HG02759 (cell line): ENCODE results near the gene ITPR3.
A peak's percentile ranks its signal among the peaks of the same experiment; 100 is the strongest.

Experiments
- ATAC-seq: cut with Tn5 transposase; IDR thresholded peaks from one replicate; pipeline ENCODE4 v1.9.1; 2021; ENCODE audit warnings: mild to moderate bottlenecking, moderate library complexity; ENCODE audit not compliant: unreplicated experiment

Gene ITPR3

DNA sequence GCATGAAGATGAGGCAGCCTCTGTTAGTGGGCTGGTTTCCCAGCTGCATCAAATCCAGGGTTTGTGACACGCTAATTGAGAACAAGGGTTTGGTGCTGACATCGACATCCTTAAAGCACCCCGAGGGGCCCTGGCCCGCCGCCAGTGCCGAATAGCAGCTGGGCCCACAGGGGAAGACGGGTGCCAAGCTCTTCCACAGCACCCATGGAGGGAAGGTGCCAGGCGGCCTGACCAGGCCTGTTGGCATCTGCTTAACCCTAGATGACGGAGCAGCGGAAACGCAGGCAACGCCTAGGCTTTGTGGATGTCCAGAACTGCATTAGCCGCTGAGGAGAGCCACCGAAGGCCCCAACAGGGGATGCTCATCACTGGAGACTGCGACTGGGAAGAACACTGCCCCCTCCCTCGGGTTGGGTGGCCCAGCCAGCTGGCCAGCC, 74.3 kb downstream of the ITPR3 start:
- ATAC-seq = no peak

DNA sequence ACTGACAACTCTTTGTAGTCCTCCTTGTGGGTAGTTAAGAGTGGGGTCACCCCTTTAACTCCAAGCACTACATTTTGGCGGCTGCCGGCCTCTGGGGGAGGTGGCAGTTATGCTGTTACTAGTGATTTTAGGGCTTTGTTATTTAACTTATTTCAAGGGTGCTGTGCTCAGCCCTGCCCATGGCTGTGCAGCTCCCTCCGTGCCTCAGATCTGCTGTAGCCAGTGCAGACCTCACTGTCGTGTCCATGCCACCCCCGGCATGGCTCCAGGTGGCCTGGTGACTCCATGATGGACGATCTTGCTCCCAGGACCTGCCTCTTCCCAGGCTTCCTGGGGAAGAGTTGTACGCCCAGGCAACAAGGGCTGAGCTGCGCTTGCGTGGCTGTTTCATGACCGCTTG, 75.0 kb downstream of the ITPR3 start:
- no peak for ATAC-seq

DNA sequence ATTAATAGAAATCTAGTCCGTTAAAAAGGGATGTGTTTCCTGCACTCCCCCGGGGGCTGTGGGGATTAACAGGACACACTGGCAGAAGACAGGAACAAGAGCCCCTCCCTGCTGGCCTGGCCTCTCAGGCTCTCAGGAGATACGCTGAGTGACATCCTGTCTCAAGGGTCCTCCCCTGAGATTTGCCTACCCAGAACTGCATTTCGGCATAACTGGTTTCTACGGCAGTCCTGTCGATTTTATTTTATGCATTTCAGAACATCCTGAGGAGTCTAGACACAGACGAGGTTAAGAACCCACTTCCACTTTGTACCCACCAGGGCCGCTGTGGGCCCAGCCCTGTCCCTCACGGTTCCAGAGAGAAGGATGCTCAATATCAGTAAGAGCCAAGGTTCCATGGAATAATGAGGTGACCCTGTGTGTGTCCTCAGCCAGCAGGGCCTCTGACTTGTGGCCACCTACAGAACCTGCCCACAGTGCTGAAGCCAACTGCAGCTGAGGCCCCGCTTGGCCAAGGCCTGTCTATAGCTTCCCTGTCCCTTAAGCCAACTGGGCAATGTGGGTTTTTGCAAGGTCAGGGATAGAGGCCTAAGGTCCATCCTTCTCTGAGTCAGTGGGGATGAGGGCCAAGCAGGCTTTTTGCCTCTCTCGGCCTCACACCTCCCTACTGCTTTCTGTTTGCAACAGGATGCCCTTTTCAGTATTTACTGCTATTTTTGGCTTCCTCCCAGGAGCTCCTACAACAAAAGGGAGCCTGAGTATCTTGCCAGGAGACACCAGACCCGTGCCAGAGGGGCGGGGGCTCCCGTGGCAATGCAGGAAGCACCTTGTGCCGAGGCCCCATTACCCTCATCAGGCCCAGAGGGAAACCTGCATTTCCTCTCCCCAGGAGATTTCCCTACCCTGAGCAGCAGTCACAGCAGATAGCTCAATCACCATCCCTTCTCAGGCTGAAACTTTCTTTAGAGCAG, 75.7 kb downstream of the ITPR3 start:
- no peak for ATAC-seq

DNA sequence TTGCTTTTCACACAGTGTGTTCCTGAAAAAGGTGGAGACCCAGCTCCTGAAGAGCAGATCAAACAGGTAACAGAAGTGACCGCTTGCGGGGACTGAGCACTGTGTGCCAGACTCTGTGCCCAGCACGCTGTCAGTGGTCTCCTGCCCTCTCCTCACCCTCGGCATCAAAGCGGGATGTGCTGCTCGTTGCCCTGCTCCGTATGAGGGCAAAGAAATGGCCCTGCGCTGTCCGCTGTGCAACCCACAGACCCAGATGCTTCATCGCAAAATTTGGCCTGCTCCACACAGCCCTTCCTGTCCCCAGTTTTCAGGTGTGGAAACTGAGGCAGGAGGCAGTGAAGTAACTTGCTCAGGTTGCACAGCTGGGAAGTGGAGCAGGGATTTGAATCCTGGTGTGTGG, 76.7 kb downstream of the ITPR3 start:
- ATAC-seq = no peak

DNA sequence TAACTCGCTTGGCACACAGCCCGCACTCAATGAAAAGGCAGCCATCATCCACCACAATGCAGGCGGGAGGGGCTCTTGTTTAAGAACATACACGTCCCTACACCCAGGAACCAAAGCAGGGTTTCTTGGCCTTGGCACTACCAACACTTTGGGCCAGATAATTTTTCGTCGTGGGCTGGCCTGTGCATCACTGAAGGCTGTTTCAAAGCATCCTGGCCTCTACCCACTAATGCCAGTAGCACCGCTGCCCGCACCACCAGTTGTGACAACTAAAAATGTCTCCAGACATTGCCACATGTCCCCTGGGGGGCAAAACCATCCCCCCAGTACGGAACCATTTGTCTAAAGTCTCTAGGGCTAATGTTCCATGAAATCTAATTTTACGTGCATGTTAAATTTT, 77.4 kb downstream of the ITPR3 start:
- no peak for ATAC-seq

DNA sequence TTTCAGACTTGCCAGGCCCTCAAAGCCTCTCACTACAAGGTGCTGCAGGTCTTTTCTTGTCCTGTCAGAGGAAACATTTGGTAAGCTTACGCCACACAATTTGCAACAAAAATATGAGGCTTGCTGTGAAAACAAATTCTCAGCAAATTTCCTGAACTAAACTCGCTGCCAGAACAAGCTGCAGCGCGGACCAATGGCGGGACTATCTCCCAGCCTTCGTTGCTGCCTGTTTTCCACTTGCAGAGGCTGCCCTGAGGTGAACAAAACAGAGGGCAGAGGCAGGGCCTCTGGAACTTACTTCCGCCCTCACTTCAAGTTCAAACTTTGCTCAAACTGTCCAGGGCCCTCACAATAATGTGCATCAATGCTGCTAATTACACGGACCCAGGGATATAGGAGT, 78.0 kb downstream of the ITPR3 start:
- no peak for ATAC-seq

DNA sequence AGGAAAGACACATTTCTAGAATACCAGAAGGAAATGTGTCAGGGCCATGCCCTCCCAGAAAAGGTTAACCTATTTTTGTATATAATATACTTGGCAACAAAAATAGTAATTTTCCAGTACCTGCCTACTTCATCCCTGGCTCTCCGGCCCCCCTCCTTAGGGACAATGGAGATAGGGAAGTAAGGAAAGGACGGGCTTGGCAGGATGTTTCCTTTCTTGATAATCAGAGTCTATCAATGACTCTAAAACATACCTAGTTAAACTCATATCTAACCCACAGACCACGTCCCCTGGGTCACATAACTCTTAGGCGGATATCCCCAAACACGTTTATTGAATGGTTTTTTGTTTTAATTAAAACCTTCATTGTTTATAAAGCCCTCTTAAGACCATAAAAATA, 78.6 kb downstream of the ITPR3 start:
- no peak for ATAC-seq

DNA sequence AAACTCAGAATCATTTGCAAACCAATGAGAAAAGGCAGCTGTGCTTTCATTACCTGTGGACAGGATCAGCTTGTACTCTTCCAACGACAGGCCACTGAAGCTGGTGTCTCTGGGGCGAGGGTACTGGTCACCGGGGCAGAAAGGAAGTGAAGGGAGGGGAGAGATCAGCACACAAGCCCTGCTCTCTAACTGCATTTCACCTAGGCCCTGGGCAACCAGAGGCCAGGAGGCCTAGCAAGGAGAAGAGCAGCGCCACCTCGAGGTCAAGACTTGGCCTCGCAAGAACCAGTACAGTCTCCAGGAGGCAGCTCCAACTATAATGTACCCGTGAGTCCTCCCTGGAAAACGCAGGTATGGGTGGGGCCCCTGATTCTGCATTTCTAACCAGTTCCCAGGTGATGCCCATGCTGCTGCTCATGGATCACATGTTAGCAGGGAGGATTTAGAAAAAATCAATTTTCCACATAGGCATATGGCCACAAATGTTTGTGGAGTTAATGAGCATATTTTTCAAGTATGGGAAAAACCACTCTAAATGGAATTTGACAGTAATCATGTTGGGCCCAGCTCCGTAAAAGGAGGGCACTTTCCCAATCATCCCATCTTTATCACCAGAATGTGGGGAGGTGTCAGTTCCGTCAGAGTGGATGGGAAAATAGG, 79.4 kb downstream of the ITPR3 start:
- ATAC-seq = peak; percentile 65

DNA sequence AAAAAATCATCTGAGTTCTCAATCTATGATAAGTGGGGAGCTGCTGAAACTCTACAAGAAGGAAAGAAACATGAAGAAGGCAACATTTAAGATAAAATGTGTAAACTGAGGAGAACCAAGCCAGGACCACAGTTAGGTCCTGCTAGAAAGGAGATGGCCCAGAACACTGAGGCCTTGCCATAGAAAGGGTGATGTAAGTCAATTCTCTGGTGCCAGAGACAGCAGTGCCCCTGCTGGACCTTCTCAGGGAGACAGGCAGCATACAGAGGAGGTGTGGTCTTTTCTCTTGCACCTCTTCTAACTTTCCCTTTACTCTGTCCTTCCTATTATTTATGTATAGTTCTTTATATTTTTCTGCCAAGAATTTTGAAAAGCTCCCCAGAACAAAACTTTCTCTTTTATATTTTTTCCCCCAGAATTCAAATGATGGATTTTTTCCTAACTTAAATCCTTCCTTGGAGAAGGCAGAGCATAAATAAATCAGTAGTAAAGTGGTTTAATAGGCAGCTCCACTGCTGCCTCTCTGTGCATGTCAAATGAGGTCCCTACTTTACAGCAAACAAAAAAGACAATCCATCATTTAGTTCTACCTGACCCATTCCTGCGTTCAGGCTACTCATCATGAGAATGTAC, 81.3 kb downstream of the ITPR3 start:
- no peak for ATAC-seq

DNA sequence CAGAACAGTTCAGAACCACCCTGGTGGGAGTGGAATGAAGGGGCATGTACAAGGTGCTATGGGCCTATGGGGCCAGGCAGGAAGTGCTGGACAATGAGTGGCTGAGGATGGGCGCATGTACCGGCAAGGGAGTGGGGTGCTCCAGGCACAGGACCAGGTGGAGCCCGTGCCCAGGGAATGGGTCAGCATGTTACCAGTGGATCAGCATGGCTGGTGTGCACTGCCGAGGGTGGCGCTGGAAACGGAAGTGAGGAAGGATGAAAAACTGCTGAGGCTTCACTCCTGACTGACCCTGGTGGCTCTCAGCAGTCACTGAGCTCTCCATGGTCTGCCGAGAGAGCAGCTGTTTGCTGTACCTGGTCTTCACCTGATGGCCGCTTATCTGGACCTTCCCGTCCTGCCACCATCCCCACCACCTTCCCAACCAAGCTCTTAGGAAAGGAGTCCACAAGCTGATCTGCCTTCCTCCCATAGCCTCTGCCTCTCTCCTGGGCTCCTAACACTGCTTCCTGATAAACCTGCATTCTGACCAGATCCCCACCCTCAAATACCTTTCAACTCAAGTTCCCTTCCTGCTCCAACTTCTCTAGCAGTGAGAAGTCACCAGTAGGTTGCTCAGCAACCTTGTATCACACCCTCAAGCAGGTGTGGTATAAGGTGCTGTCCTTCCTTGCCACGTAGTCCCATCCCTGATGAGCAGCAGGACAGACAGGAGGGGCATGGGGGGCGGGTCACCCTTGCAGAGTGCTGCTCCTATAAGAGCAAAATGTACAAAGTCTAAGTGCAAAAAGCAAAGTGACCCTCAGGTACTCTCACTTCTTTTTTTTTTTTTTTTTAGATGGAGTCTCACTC, 83.3 kb downstream of the ITPR3 start:
- ATAC-seq = no peak

DNA sequence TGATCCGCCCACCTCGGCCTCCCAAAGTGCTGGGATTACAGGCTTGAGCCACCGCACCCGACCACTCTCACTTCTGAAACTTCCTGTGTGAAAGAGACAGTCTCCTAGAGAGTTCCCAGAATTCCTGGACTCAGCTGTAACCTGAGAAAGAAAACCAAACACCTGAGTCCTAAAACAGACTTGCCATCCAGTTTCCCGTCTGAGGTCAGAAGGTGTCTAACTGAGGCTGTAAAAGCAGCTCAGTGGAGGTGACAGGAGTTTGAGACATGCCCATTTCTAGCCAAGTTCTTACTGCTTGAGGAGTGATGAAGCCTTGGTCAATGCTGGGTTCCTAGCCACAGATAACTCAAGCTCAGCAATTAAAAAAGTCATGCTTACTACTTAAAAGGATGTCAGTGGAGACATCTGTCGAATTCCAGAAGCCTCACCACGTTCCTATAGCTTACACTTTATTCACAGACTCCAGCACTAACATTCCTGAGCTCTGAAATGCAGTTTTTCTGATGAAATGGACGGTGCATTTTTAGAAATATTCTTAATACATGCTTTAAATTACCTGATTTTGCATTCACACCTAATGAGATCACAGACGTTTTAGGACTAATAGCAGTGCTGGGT, 84.3 kb downstream of the ITPR3 start:
- ATAC-seq = no peak

DNA sequence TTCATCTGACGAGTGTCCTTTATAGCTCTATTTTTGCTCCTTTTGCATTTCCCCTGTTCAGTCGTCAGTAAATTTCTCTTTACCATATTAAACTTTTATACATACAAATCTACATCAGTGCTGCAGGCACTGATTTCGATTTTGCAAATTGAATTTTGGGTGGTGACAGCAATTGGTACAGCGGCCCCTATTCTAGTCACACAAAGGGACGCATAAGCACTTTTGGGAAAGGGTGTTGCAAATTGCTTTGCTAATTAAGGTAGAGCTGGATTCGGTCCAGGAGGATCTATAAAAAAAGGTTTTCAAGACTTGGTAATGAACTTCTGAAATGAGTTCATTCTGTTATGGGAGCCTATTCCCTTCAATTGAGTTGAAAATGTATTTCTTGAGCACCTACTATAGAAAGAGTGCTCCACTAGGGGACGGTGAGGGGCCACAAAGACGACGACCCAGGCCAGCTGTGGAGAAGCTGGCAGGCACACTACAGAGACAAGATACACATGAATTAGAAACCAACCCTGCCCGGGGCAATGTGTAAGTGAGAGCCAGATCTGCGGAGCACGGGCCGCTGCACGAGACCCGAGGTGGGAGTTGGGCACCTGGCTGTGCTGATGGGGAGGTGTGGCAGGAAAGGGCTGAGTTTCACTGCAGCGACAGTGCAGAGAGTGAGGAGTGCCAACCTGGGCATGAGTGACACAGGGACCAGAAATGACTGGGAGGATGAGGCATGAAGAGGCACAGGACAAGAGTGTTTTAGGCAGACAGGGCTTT, 85.0 kb downstream of the ITPR3 start:
- ATAC-seq = no peak

DNA sequence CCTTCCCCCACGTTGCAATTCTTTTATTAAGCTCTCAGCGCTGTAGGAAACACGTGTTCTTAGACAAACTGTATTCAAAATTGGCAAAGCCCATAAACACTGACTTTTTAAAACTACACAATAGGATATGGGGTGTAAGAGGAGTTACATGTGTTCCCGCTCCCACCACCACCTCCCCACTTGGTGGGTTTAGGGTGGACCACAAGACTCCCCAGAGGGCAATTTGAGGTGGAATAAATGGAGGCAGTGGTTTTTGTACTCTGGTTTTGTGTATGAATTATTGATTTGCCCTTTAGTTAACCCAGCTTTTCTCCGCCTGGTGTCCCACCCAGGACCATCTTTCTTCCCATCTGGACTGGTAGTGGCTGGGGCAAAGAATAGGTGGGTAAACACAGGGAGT, 86.6 kb downstream of the ITPR3 start:
- no peak for ATAC-seq

DNA sequence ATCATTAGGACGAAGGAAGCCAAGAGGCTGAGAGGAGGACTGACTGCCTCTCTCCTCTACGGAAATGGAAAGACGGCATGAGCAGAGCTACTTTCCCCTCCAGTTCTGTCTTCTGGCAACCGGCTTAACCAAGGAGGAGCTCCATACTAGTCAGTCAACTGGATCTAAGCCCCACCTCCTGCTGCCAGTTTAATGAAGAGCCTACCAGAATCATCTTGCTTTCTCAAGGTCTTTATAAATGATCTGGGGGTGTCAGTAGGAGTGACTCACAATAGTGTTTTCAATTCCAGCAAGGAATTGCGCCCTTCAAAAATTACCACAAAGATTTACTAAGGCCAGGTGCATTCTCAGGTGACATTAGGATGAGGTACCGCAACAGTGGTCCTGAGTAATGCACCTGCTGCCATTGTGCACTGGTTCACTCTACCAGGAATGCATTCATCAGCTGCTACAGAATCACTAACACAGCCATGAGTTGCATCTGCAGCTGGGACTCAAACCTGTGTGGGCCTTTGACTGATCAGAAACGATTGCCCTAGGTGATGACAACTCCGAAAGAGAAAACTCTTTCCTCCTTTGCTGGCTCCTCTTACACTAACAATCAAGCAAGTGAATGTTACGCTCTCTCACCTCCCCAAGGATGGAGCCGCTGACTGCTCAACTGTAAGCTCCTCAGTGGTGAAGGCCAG, 87.5 kb downstream of the ITPR3 start:
- no peak for ATAC-seq

DNA sequence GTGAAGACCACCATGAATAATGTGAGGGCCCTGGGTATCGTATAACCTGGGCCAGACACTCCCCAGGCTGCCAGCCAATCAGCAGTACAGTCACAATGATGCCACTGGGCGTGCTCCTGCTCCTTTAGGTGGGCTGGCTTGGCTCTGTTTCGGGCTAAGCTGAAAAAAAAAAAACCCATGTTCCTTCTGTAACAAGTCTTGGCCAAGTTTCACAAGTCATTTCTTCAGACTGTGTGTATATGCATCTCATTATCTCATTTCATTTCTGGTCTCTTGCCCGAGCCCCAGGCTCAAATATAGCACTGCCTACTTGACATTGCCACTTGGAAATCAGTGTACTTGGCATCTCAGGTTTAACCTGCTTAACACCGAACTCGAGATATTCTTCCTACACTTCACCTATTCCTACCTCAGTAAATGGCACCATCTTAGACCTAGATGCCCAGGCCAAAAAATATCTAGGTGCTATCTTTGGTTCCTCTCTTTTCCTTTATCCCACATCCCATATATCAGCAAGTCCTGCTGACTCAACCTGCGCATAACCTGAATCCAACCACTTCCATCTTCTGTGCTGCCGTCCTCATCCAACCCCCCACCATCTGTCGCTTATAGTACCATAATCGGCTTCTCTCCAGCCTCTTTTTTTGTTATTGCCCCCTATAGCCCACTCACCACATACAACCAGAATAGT, 88.6 kb downstream of the ITPR3 start:
- no peak for ATAC-seq

DNA sequence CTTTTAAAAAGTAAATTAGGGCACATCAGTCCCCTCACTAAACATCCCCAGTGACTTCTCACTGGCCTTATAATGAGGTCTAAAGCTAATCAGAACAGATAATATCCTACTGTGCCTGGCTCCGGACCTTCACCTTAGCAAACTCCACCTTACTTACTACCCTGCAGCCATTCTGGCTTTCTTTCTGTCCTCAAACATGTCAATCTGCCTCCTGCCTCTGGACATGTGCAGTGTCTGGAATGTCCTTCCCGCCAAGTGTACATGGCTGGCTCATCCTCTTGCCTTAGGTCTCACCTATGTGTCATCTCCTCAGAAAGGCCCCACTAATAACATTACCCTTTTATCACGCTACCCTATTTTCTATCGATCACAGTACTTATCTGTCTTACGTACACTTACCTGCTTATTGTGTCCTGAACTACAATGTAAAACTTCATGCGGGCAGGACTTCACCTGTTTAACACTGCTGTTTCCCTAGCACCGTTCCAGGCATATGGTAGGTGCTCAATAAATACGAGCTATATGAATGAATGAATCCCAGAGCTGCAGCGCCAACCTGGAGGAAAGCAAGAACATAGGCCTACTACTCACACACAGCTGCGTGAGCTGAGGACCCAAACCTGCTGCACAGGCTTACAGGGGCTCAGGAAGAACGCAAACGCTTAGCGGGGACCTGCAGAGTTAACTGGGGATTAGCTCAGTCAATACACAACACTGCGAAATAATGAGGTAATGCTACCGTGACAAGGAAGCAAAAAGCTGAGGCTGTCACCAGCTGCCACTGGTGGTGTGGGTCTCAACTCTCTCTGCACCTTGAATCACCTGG, 89.4 kb downstream of the ITPR3 start:
- no peak for ATAC-seq
